NCI-H524 treated with DMSO at 0.1 percent for 48 hours (cell line): Measurements from ENCODE around the gene VAMP4.
"Not testable (repeated sequence)": the region's sequence is repeated elsewhere in the genome, so short reads cannot be mapped to it uniquely, and the experiment has no call there.

Experiments used
- DNase-seq: peaks from one replicate; lab custom pipeline; 2025; lab: John Stamatoyannopoulos, UW

Gene VAMP4

GRCh38 chr1:171699531-171699930 lies 42.3 kb downstream of the VAMP4 start:
- no peak for DNase-seq

GRCh38 chr1:171695772-171696171 lies 46.1 kb downstream of the VAMP4 start:
- DNase-seq: not testable (repeated sequence)

GRCh38 chr1:171693541-171693940 lies 48.3 kb downstream of the VAMP4 start:
- not testable (repeated sequence) for DNase-seq

- DNase-seq: no peak
Measured at GRCh38 chr1:171683870-171684269, 58.0 kb downstream of the VAMP4 start.

GRCh38 chr1:171680339-171680738 lies 61.5 kb downstream of the VAMP4 start:
- no peak for DNase-seq

GRCh38 chr1:171676823-171677222 lies 65.0 kb downstream of the VAMP4 start:
- DNase-seq: no peak

- DNase-seq: no peak
Measured at GRCh38 chr1:171674431-171675405, 67.1 kb downstream of the VAMP4 start.

GRCh38 chr1:171670739-171671138 lies 71.1 kb downstream of the VAMP4 start:
- DNase-seq: no peak

- DNase-seq: no peak
Measured at GRCh38 chr1:171668372-171668771, 73.5 kb downstream of the VAMP4 start.

- no peak for DNase-seq
Measured at GRCh38 chr1:171666114-171666769, 75.6 kb downstream of the VAMP4 start.

GRCh38 chr1:171664976-171665375 lies 76.9 kb downstream of the VAMP4 start:
- no peak for DNase-seq

GRCh38 chr1:171663854-171664575 lies 77.8 kb downstream of the VAMP4 start:
- DNase-seq: peak; percentile 0

GRCh38 chr1:171663036-171663853 lies 78.6 kb downstream of the VAMP4 start:
- DNase-seq: no peak

GRCh38 chr1:171661076-171661650 lies 80.7 kb downstream of the VAMP4 start:
- DNase-seq: no peak

- not testable (repeated sequence) for DNase-seq
Measured at GRCh38 chr1:171656206-171656605, 85.7 kb downstream of the VAMP4 start.

- no peak for DNase-seq
Measured at GRCh38 chr1:171655746-171656116, 86.1 kb downstream of the VAMP4 start.

GRCh38 chr1:171654942-171655745 lies 86.7 kb downstream of the VAMP4 start:
- no peak for DNase-seq

- no peak for DNase-seq
Measured at GRCh38 chr1:171654201-171654941, 87.5 kb downstream of the VAMP4 start.

- no peak for DNase-seq
Measured at GRCh38 chr1:171653796-171654195, 88.1 kb downstream of the VAMP4 start.
